GM23338 (cell line): Measurements from ENCODE around the gene IQGAP2. TPM values are rescaled to one million over a fixed set of nuclear protein-coding genes. Genes with fewer than 3 reads are reported as not detected.
A peak's percentile ranks its signal among the peaks of the same experiment; 100 is the strongest.

Experiments used
- ATAC-seq: fragments of 200-7000 bp; cut with Tn5 transposase; 3 replicates; pipeline ENCODE4 v1.9.1; 2020
- DNase-seq: peaks from one replicate; pipeline ENCODE4 v3.0.0-alpha.2; 2015; ENCODE audit warnings: low spot score
- H2AFZ ChIP-seq: fragments of 200-600 bp; sonication (generic); 2 replicates; pipeline ENCODE4 v1.8.0; 2016; ENCODE audit warnings: antibody characterized with exemption, mild to moderate bottlenecking, moderate library complexity
- H3F3A ChIP-seq: fragments of 200-600 bp; sonication (generic); replicated peaks from 2 replicates; pipeline ENCODE4 v1.8.0; 2017; ENCODE audit warnings: antibody characterized with exemption, mixed run types, low read depth
- H3K27ac ChIP-seq: fragments of 200-600 bp; sonication (generic); 2 replicates; pipeline ENCODE4 v1.6.1; 2016; ENCODE audit warnings: low read depth
- H3K27me3 ChIP-seq: fragments of 200-600 bp; sonication (generic); 2 replicates; pipeline ENCODE4 v1.8.0; 2016; ENCODE audit warnings: mild to moderate bottlenecking, mixed run types, moderate library complexity; ENCODE audit not compliant: insufficient read depth
- H3K36me3 ChIP-seq: fragments of 200-600 bp; sonication (generic); 2 replicates; pipeline ENCODE4 v1.8.0; 2016; ENCODE audit warnings: mild to moderate bottlenecking; ENCODE audit not compliant: insufficient read depth
- H3K4me1 ChIP-seq: fragments of 200-600 bp; sonication (generic); 2 replicates; pipeline ENCODE4 v1.8.0; 2016; ENCODE audit warnings: mild to moderate bottlenecking, moderate library complexity; ENCODE audit not compliant: insufficient read depth
- H3K4me2 ChIP-seq: fragments of 200-600 bp; sonication (generic); 2 replicates; pipeline ENCODE4 v1.7.1; 2017; ENCODE audit warnings: mixed run types
- H3K4me3 ChIP-seq: fragments of 200-600 bp; sonication (generic); 2 replicates; pipeline ENCODE4 v1.6.1; 2016; ENCODE audit warnings: mixed run types
- H3K79me2 ChIP-seq: fragments of 200-600 bp; sonication (generic); replicated peaks from 2 replicates; pipeline ENCODE4 v1.8.0; 2017; ENCODE audit warnings: mild to moderate bottlenecking; ENCODE audit not compliant: insufficient read depth
- H3K9me2 ChIP-seq: fragments of 200-600 bp; sonication (generic); 2 replicates; pipeline ENCODE4 v1.8.0; 2017; ENCODE audit not compliant: insufficient read depth
- H4K20me1 ChIP-seq: fragments of 200-600 bp; sonication (generic); replicated peaks from 2 replicates; pipeline ENCODE4 v1.8.0; 2017; ENCODE audit warnings: mild to moderate bottlenecking; ENCODE audit not compliant: insufficient read depth
- H3K27ac Mint-ChIP-seq: 2 replicates; pipeline ENCODE4 v1.8.0; 2020; ENCODE audit warnings: inconsistent platforms, mild to moderate bottlenecking, moderate library complexity, mixed read lengths
- H3K27me3 Mint-ChIP-seq: 3 replicates; pipeline ENCODE4 v1.8.0; 2022; ENCODE audit warnings: low read depth, mild to moderate bottlenecking, moderate library complexity, mixed read lengths, inconsistent platforms; ENCODE audit not compliant: insufficient read depth, poor library complexity
- H3K36me3 Mint-ChIP-seq: 3 replicates; pipeline ENCODE4 v1.8.0; 2021; ENCODE audit warnings: low read depth, mild to moderate bottlenecking, inconsistent platforms, moderate library complexity, mixed read lengths
- H3K4me1 Mint-ChIP-seq: 3 replicates; pipeline ENCODE4 v1.8.0; 2020; ENCODE audit warnings: mild to moderate bottlenecking, inconsistent platforms, mixed read lengths
- H3K4me3 Mint-ChIP-seq: 3 replicates; pipeline ENCODE4 v1.8.0; 2021; ENCODE audit warnings: moderate library complexity, mild to moderate bottlenecking, inconsistent platforms, mixed read lengths
- H3K9me3 Mint-ChIP-seq: 3 replicates; pipeline ENCODE4 v1.8.0; 2020; ENCODE audit warnings: moderate library complexity, mild to moderate bottlenecking, inconsistent platforms, mixed read lengths
- CREB1 ChIP-seq: fragments of 250-450 bp; sonication (Bioruptor Pico); IDR thresholded peaks from 2 replicates; pipeline ENCODE4 v1.5.0; 2020; ENCODE audit warnings: low read depth, mild to moderate bottlenecking, moderate library complexity
- POLR2AphosphoS5 ChIP-seq: IDR thresholded peaks from 2 replicates; pipeline ENCODE4 v1.6.1; 2016; ENCODE audit warnings: antibody characterized with exemption, low read depth
- STAT1 ChIP-seq: IDR thresholded peaks from one replicate; pipeline ENCODE4 v1.6.1; 2016; ENCODE audit warnings: antibody characterized with exemption; ENCODE audit not compliant: unreplicated experiment
- polyA plus RNA-seq: library from polyadenylated mRNA; unstranded; fragments of >200 nt; fragmentation: Nextera tagmentation; extraction: Ambion mirVana; gene quantifications from 2 replicates; pipeline ENCODE4 v1.2.1, GENCODE V29; 2016
- total RNA-seq: library from RNA; depleted of rRNA; stranded (reverse); fragments of >200 nt; shearing (Covaris generic); gene quantifications from 2 replicates; pipeline ENCODE4 v1.2.3, GENCODE V29; 2014
- TF ChIP-seq, protein P1 (sequence below): IDR thresholded peaks from 2 replicates; pipeline ENCODE4 v1.6.1; 2016; ENCODE audit warnings: antibody characterized with exemption
- TF ChIP-seq, protein P2 (sequence below), 2 experiments: fragments of 200-600 bp in 1 of 2; sonication (generic) in 1 of 2; conservative IDR thresholded peaks; 2 replicates each; pipeline versions ENCODE4 v1.5.1 to v1.6.1; 2016 to 2017; ENCODE audit warnings: antibody characterized with exemption in 2 of 2, low read depth in 2 of 2, mild to moderate bottlenecking in 2 of 2, moderate library complexity in 1 of 2
- TF ChIP-seq, protein P3 (sequence below): fragments of 250-450 bp; sonication (Bioruptor Pico); IDR thresholded peaks from 2 replicates; pipeline ENCODE4 v1.5.0; 2020; ENCODE audit warnings: mild to moderate bottlenecking, moderate library complexity

The IQGAP2 gene
- total and polyA plus RNA-seq, 2 experiments from 2014 or later, result 60.0 to 86.5 TPM

DNA sequence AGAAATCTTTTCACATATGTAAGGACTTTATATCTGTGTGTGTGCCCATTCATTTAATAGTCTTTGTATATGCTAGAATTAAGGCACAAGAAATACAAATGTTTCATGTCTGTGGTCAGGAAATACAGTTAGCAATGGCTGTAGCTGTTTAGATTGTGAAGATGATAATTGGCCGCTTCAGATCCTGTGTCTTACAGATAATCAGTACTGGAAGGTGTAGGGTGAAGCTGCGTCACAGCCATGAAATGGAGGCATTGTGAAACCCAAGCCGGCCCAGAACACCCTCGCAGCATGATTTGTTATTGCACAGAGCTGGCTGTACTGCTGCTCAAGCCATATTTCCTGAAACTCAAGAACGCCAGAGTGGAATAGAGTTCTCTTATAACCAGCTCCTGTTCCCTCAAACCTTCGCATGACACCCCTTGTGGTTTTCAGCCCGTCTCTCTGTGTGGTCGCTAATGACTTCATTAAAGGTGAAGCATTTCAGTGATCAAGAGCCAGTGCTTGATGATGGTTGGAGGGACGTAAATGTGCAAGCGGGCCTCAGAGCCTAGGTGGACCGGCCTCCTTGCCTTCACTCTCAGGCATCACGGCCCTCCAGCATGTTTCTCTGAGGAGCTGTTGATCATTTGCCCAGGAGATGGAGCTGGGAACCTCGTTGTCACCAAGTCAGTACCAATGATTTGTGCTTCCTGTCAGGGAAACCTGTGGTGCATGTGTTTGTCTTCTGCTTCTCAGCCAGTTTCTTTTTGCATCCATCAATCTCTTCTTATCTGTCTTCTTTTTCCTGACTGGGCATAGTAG is 140.0 kb downstream of the IQGAP2 start:
- Histone ChIP-seq H2AFZ (no peak overlapping the region), H3K79me2 (peaks cover 24% of the 10 kb centered on the region; the same call in 1 of the 2 replicates), H3K4me1 (peaks cover 17% of the 10 kb centered on the region), H3K27ac (0 out of 2 replicates have a peak overlapping the region, but pooled peaks have one; percentile 26), H3F3A (no peaks in the 10 kb centered on the region), H3K36me3 (no peaks in the 10 kb centered on the region), H3K4me3 (no peak overlapping the region), H3K4me2 (no peak overlapping the region), H4K20me1 (no peaks in the 10 kb centered on the region), H3K9me2 (no peaks in the 10 kb centered on the region), H3K27me3 (no peaks in the 10 kb centered on the region)
- H3K9me3 Mint-ChIP-seq, result no peaks in the 10 kb centered on the region
- peak; percentile 41; the same call in 2 of the 3 replicates for ATAC-seq
- H3K27ac Mint-ChIP-seq, result no peak overlapping the region
- H3K4me1 Mint-ChIP-seq, result peaks cover 38% of the 10 kb centered on the region
- DNase-seq, result peak; percentile 39
- TF ChIP-seq, protein P1, sequence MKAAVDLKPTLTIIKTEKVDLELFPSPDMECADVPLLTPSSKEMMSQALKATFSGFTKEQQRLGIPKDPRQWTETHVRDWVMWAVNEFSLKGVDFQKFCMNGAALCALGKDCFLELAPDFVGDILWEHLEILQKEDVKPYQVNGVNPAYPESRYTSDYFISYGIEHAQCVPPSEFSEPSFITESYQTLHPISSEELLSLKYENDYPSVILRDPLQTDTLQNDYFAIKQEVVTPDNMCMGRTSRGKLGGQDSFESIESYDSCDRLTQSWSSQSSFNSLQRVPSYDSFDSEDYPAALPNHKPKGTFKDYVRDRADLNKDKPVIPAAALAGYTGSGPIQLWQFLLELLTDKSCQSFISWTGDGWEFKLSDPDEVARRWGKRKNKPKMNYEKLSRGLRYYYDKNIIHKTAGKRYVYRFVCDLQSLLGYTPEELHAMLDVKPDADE, result no peak
- TF ChIP-seq, protein P2, sequence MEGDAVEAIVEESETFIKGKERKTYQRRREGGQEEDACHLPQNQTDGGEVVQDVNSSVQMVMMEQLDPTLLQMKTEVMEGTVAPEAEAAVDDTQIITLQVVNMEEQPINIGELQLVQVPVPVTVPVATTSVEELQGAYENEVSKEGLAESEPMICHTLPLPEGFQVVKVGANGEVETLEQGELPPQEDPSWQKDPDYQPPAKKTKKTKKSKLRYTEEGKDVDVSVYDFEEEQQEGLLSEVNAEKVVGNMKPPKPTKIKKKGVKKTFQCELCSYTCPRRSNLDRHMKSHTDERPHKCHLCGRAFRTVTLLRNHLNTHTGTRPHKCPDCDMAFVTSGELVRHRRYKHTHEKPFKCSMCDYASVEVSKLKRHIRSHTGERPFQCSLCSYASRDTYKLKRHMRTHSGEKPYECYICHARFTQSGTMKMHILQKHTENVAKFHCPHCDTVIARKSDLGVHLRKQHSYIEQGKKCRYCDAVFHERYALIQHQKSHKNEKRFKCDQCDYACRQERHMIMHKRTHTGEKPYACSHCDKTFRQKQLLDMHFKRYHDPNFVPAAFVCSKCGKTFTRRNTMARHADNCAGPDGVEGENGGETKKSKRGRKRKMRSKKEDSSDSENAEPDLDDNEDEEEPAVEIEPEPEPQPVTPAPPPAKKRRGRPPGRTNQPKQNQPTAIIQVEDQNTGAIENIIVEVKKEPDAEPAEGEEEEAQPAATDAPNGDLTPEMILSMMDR (conservative IDR thresholded peaks at IDR 0.05; ENCODE audit: low read depth in 2 of 2), result 0 out of 4 replicates have a peak, but pooled peaks of 1 of the 2 experiments have one; percentile 8
- H3K4me3 Mint-ChIP-seq, result no peak overlapping the region
- H3K27me3 Mint-ChIP-seq, result peaks cover 6% of the 10 kb centered on the region
- no peaks in the 10 kb centered on the region for H3K36me3 Mint-ChIP-seq

DNA sequence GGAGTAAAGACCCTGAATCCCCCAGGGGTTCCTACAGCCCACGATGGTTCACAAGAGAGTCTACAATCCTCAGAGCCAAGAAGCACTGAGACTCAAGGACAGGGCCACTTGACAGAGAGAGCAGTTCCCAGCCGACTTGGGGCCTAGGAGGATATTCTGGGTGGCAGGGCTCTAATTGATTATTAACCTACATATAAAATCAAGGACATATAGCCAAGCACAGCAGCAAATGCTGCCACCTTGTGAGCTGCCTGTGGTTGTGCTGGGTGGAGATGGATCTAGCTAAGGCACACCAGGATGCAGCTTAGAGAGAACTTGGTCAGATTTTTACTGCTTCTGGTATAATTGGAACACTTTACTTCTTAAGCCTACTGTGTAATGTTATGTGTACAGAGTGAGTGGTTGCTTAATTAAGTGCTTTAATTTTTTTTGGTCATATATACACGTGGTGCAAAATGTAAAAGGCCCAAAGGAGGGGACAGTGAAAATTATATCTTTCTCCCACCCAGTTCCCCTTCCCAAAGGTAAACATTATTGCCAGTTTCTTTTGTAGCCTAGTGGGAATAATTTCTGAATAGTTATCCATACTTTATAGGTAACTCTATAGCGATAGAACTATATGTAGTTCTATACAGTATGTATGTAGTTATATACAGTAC is 141.3 kb downstream of the IQGAP2 start:
- H3F3A ChIP-seq, result no peaks in the 10 kb centered on the region
- peak; percentile 90 for ATAC-seq
- H3K27me3 ChIP-seq, result no peaks in the 10 kb centered on the region
- no peaks in the 10 kb centered on the region for H3K36me3 ChIP-seq
- no peaks in the 10 kb centered on the region; the same call in 2 of the 3 replicates for H3K9me3 Mint-ChIP-seq
- H3K36me3 Mint-ChIP-seq, result no peaks in the 10 kb centered on the region
- no peak for TF ChIP-seq STAT1
- TF ChIP-seq CREB1 (CRISPR knock-in tag), result no peak
- no peak for TF ChIP-seq POLR2AphosphoS5
- TF ChIP-seq, protein P3, sequence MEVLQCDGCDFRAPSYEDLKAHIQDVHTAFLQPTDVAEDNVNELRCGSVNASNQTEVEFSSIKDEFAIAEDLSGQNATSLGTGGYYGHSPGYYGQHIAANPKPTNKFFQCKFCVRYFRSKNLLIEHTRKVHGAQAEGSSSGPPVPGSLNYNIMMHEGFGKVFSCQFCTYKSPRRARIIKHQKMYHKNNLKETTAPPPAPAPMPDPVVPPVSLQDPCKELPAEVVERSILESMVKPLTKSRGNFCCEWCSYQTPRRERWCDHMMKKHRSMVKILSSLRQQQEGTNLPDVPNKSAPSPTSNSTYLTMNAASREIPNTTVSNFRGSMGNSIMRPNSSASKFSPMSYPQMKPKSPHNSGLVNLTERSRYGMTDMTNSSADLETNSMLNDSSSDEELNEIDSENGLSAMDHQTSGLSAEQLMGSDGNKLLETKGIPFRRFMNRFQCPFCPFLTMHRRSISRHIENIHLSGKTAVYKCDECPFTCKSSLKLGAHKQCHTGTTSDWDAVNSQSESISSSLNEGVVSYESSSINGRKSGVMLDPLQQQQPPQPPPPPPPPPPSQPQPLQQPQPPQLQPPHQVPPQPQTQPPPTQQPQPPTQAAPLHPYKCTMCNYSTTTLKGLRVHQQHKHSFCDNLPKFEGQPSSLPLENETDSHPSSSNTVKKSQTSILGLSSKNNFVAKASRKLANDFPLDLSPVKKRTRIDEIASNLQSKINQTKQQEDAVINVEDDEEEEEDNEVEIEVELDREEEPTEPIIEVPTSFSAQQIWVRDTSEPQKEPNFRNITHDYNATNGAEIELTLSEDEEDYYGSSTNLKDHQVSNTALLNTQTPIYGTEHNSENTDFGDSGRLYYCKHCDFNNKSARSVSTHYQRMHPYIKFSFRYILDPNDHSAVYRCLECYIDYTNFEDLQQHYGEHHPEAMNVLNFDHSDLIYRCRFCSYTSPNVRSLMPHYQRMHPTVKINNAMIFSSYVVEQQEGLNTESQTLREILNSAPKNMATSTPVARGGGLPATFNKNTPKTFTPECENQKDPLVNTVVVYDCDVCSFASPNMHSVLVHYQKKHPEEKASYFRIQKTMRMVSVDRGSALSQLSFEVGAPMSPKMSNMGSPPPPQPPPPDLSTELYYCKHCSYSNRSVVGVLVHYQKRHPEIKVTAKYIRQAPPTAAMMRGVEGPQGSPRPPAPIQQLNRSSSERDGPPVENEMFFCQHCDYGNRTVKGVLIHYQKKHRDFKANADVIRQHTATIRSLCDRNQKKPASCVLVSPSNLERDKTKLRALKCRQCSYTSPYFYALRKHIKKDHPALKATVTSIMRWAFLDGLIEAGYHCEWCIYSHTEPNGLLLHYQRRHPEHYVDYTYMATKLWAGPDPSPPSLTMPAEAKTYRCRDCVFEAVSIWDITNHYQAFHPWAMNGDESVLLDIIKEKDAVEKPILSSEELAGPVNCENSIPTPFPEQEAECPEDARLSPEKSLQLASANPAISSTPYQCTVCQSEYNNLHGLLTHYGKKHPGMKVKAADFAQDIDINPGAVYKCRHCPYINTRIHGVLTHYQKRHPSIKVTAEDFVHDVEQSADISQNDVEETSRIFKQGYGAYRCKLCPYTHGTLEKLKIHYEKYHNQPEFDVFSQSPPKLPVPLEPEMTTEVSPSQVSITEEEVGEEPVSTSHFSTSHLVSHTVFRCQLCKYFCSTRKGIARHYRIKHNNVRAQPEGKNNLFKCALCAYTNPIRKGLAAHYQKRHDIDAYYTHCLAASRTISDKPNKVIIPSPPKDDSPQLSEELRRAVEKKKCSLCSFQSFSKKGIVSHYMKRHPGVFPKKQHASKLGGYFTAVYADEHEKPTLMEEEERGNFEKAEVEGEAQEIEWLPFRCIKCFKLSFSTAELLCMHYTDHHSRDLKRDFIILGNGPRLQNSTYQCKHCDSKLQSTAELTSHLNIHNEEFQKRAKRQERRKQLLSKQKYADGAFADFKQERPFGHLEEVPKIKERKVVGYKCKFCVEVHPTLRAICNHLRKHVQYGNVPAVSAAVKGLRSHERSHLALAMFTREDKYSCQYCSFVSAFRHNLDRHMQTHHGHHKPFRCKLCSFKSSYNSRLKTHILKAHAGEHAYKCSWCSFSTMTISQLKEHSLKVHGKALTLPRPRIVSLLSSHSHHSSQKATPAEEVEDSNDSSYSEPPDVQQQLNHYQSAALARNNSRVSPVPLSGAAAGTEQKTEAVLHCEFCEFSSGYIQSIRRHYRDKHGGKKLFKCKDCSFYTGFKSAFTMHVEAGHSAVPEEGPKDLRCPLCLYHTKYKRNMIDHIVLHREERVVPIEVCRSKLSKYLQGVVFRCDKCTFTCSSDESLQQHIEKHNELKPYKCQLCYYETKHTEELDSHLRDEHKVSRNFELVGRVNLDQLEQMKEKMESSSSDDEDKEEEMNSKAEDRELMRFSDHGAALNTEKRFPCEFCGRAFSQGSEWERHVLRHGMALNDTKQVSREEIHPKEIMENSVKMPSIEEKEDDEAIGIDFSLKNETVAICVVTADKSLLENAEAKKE, result no peak
- TF ChIP-seq, protein P2 (conservative IDR thresholded peaks at IDR 0.05; ENCODE audit: low read depth in 2 of 2), result peak; percentile 83 to 93
- H3K4me1 Mint-ChIP-seq, result peaks cover 34% of the 10 kb centered on the region
- H4K20me1 ChIP-seq, result no peaks in the 10 kb centered on the region
- peaks cover 17% of the 10 kb centered on the region for H3K4me1 ChIP-seq
- H3K27me3 Mint-ChIP-seq, result peaks cover 5% of the 10 kb centered on the region
- DNase-seq, result peak; percentile 78
- no peak overlapping the region for H3K4me2 ChIP-seq
- no peak overlapping the region for H3K4me3 ChIP-seq
- H3K4me3 Mint-ChIP-seq, result no peak overlapping the region
- no peak overlapping the region for H2AFZ ChIP-seq
- no peak overlapping the region for H3K27ac Mint-ChIP-seq
- no peaks in the 10 kb centered on the region for H3K9me2 ChIP-seq
- peaks cover 25% of the 10 kb centered on the region; the same call in 1 of the 2 replicates for H3K79me2 ChIP-seq
- no peak overlapping the region for H3K27ac ChIP-seq
